HG03280 (cell line): ENCODE data around the gene KATNB1.

ENCODE experiments used
- ATAC-seq: cut with Tn5 transposase; IDR thresholded peaks from one replicate; pipeline ENCODE4 v1.9.1; 2021; ENCODE audit warnings: mild to moderate bottlenecking, moderate library complexity; ENCODE audit not compliant: unreplicated experiment

The KATNB1 gene

GRCh38 chr16:57804111-57804837 lies 68.7 kb downstream of the KATNB1 start:
- no peak for ATAC-seq

DNA sequence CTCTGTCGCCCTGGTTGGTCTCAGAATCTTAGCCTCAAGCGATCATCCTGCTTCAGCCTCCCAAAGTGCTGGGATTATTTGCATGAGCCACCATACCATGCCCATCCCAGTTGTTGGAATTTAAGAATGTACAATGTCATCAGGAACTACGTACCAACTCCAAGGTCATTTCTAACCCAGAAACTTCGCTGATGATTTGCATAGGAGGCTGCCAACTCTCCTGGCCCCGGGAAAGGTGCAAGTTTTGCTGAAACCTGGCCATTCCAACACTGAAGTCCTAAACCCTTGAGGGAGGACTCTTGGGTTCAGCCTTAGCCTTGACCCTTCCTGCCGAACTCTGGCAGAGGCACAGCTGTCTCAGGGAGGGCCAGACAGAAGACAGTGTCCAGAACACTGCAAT lies 69.6 kb downstream of the KATNB1 start:
- no peak for ATAC-seq
